Brain microvascular endothelial cell (primary cell): ENCODE measurements around the gene DKC1.
A peak's percentile ranks its signal among the peaks of the same experiment; 100 is the strongest.

Source experiments
- DNase-seq: peaks from one replicate; pipeline ENCODE4 v3.0.0-alpha.2; 2020
- H3K27ac ChIP-seq: fragments of 250-450 bp; sonication (Bioruptor Pico); 2 replicates; pipeline ENCODE4 v1.5.1; 2020; ENCODE audit warnings: mild to moderate bottlenecking, moderate library complexity
- H3K27me3 ChIP-seq: fragments of 250-450 bp; sonication (Bioruptor Pico); replicated peaks from 2 replicates; pipeline ENCODE4 v1.5.1; 2020; ENCODE audit warnings: mild to moderate bottlenecking
- H3K36me3 ChIP-seq: fragments of 250-450 bp; sonication (Bioruptor Pico); replicated peaks from 2 replicates; pipeline ENCODE4 v1.5.1; 2020; ENCODE audit warnings: mild to moderate bottlenecking
- H3K4me3 ChIP-seq: 2 replicates; pipeline ENCODE4 v1.5.1; 2011; ENCODE audit warnings: low read depth, mild to moderate bottlenecking, control low read depth, low read length, moderate library complexity
- CTCF ChIP-seq: IDR thresholded peaks from 2 replicates; pipeline ENCODE4 v1.5.1; 2011; ENCODE audit warnings: low read depth, mild to moderate bottlenecking, moderate library complexity, low read length, control low read depth, inconsistent platforms; ENCODE audit errors: missing control alignments
- in situ Hi-C: cut with HindIII; loops from 2 replicates; pipeline ENCODE4 v1.10.0; 2017; ENCODE audit warnings: low sequenced_read_pairs, low pct_ligation_motif_present

The DKC1 gene

GRCh38 chrX:154720067-154720466 lies 42.6 kb upstream of the DKC1 start:
- in situ Hi-C loops = no loop called here
- no peak overlapping the region for H3K27ac ChIP-seq
- DNase-seq = no peak

GRCh38 chrX:154721155-154721554 lies 41.5 kb upstream of the DKC1 start:
- Histone ChIP-seq H3K4me3 (no peak overlapping the region), H3K27ac (no peak overlapping the region), H3K36me3 (no peaks in the 10 kb centered on the region), H3K27me3 (no peaks in the 10 kb centered on the region)
- in situ Hi-C loops = no loop called here
- TF ChIP-seq CTCF = no peak
- DNase-seq = no peak

More at GRCh38 chrX:154720067-154720466, 42.6 kb upstream of the DKC1 start:
- TF ChIP-seq CTCF = no peak
- no peak overlapping the region for H3K4me3 ChIP-seq
- H3K27me3 ChIP-seq = no peaks in the 10 kb centered on the region
- no peaks in the 10 kb centered on the region for H3K36me3 ChIP-seq

- in situ Hi-C loops = no loop called here
- Histone ChIP-seq H3K27me3 (no peaks in the 10 kb centered on the region), H3K27ac (no peak overlapping the region), H3K36me3 (no peaks in the 10 kb centered on the region), H3K4me3 (no peak overlapping the region)
- TF ChIP-seq CTCF = no peak
- no peak for DNase-seq
These were observed 37.5 kb upstream of the DKC1 start for GRCh38 chrX:154724993-154725756.

- DNase-seq = no peak
- in situ Hi-C loops = no loop called here
- no peak for TF ChIP-seq CTCF
- Histone ChIP-seq H3K4me3 (no peak overlapping the region), H3K36me3 (no peaks in the 10 kb centered on the region), H3K27ac (peak overlapping the region; percentile 92), H3K27me3 (no peaks in the 10 kb centered on the region)
These were observed 35.2 kb upstream of the DKC1 start for GRCh38 chrX:154727418-154727817.

- H3K27ac ChIP-seq = peak overlapping the region; percentile 92
- H3K36me3 ChIP-seq = no peaks in the 10 kb centered on the region
- DNase-seq = peak; percentile 73
- no peaks in the 10 kb centered on the region for H3K27me3 ChIP-seq
- TF ChIP-seq CTCF = no peak
- in situ Hi-C loops = no loop called here
- H3K4me3 ChIP-seq = no peak overlapping the region
These were observed 34.8 kb upstream of the DKC1 start for GRCh38 chrX:154727871-154728270.
